Renal pelvis (tissue), 4 donors: ENCODE data around the gene C20orf96. TPM values are rescaled to one million over a fixed set of nuclear protein-coding genes. Genes with fewer than 3 reads are reported as not detected.
A peak's percentile ranks its signal among the peaks of the same experiment; 100 is the strongest.
"Not testable (repeated sequence)": the region's sequence is repeated elsewhere in the genome, so short reads cannot be mapped to it uniquely, and the experiment has no call there.

ENCODE experiments used
- DNase-seq: peaks from one replicate; pipeline ENCODE4 v3.0.0-alpha.2; 2013
- polyA plus RNA-seq, 3 donors: library from polyadenylated mRNA; unstranded; fragments of 120-200 nt; gene quantifications; one replicate each; pipeline ENCODE4 v1.2.1, GENCODE V29; 2013; ENCODE audit not compliant: insufficient read length in 3 of 3

The C20orf96 gene
- polyA plus RNA-seq, 3 donors: 37.1 to 45.2 (median 40.2) TPM

DNA sequence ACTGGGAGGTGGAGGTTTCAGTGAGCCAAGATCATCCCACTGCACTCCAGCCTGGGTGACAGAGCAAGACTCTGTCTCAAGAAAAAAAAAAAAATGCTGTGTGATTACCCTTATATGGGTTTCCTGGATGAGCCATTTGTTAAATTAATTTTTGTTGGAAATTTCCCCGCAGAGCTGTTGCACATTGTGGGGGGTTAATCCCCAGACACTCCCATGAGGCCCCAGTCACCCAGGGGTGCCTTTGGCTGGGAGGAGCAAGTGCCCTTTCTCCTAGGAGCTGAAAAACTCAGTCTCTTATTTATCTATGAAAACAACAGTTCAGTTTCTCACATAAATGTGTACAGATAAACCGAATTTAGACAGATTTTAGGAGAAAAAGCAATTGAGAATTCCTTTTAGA is 37.7 kb downstream of the C20orf96 start:
- no peak for DNase-seq

- no peak for DNase-seq
Measured at GRCh38 chr20:251354-251753, 39.2 kb downstream of the C20orf96 start.

DNA sequence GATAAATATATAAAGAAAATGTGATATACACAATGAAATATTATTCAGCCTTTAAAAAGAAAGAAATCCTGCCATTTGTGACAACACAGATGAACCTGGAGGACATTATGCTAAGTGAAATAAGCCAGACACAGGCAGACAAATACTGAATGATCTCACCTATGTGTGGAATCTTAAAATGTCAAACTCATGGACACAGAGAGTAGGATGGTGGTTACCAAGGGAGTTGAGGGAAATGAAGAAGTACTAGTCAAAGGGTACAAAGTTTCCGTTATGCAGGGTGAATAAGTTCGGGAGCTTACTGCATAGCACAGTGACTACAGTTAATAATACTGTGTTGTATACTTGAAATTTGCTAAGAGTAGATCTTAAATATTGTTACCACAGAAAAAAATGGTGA is 47.6 kb downstream of the C20orf96 start:
- DNase-seq: no peak

DNA sequence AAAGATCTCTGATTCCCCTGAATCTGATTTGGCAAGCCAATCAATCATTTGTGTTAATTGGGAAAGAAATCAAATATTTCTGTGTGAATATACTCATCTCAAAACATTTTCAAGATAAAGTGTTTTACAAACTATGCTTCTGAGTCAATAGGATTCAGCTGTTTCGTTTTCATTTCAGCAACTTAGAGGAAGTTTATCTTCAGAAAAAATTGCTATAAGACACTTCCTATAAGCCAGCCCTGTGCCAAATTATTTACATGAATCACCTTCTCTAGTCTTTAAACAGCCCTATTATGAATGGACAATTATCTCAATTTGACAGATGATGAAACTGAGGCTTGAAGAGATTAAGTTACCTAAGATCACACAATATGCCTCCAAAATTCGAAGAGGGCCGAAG is 52.6 kb downstream of the C20orf96 start:
- no peak for DNase-seq

DNA sequence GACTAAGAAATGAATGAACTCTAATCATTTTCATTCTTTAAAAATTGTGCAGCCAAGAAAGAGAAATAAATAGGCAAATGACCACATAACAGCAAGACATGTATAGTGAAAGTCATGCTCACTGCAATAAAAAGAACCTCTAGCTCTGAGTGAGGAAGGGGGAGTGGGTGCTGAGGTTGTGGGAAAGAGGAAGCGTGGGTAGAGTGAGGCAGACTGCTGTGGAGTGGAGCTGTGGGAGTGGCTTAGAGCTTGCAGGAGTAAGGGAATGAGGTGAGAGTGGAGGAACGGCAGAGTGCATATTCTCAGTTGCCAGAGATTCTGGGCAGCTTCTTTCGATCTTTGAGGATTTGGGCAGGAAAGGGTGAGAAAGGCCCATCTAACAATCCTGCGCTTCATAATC is 53.1 kb downstream of the C20orf96 start:
- DNase-seq: no peak

GRCh38 chr20:235891-236290 is 54.7 kb downstream of the C20orf96 start:
- peak; percentile 14 for DNase-seq

GRCh38 chr20:227439-228105 is 63.0 kb downstream of the C20orf96 start:
- DNase-seq: no peak

GRCh38 chr20:226958-227357 is 63.6 kb downstream of the C20orf96 start, which contains the start of gene DEFB129:
DEFB129 (plus strand) TSS chr20:227258; CDS start chr20:227289, 31 bp downstream.
- DNase-seq: no peak

- not testable (repeated sequence) for DNase-seq
Measured at GRCh38 chr20:225879-226278, 64.7 kb downstream of the C20orf96 start.

DNA sequence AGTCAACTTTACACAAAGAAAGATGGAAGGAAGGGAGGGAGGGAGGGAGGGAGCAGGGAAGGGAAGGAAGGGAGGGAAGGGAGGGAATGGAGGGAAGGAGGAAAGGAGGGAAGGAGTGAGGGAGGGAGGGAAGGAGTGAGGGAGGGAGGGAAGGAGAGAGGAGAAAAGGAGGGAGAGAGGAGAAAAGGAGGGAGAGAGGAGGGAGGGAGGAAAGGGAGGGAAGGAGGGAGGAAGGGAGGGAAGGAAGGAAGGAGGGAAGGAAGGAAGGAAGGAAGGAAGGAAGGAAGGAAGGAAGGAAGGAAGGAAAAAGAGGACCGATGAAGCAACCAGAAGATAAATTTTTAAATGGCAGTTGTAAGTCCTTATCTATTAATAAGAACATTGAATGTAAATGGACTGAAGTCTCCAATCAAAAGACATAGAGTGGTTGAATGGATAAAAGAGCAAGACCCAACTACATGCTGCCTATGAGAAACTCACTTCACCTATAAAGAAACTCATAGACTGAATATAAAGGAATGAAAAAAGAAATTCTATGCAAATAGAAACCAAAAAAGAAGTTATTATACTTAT is 69.2 kb downstream of the C20orf96 start:
- no peak for DNase-seq

Other genes starting within 250 kb of the C20orf96 start
- not detected for gene DEFB125, start 203.1 kb downstream of the C20orf96 start, polyA plus RNA-seq
- not detected for gene DEFB126, start 148.2 kb downstream of the C20orf96 start, polyA plus RNA-seq
- not detected for gene DEFB127, start 133.3 kb downstream of the C20orf96 start, polyA plus RNA-seq
- not detected for gene DEFB128, start 101.0 kb downstream of the C20orf96 start, polyA plus RNA-seq
- not detected for gene DEFB129, start 63.5 kb downstream of the C20orf96 start, polyA plus RNA-seq
- not detected for gene DEFB132, start 33.0 kb downstream of the C20orf96 start, polyA plus RNA-seq
- gene ZCCHC3, start 6.8 kb upstream of the C20orf96 start, polyA plus RNA-seq: 10 to 100 TPM; 43.1 to 58.2 (median 46.7) TPM
- 10 to 100 TPM; 36.4 to 45.5 (median 41.3) TPM for gene SOX12, start 34.8 kb upstream of the C20orf96 start, polyA plus RNA-seq
- gene NRSN2, start 56.4 kb upstream of the C20orf96 start, polyA plus RNA-seq: 10 to 100 TPM; 50.4 to 57.5 (median 54.9) TPM
- gene TRIB3, start 90.0 kb upstream of the C20orf96 start, polyA plus RNA-seq: 1 to 10 TPM; 4.1 to 5.1 (median 4.2) TPM
- 100 to 1,000 TPM in 1 of 3 donors, 10 to 100 TPM in 2; 82.5 to 105 (median 93.2) TPM for gene RBCK1, start 117.5 kb upstream of the C20orf96 start, polyA plus RNA-seq
- gene TBC1D20, start 171.8 kb upstream of the C20orf96 start, polyA plus RNA-seq: 10 to 100 TPM; 32.2 to 37.1 (median 35.1) TPM